H9 (cell line): ENCODE measurements around the gene ITGBL1. TPM values are rescaled to one million over a fixed set of nuclear protein-coding genes. Genes with fewer than 3 reads are reported as not detected.

Experiments
- DNase-seq: peaks from one replicate; pipeline ENCODE4 v3.0.0-alpha.2; 2017
- H2AFZ ChIP-seq: one replicate; pipeline ENCODE4 v1.6.1; 2013; ENCODE audit warnings: mild to moderate bottlenecking, low read length, control low read depth, moderate library complexity
- H2AK5ac ChIP-seq: 2 replicates; pipeline ENCODE4 v1.6.1; 2013; ENCODE audit warnings: low read length, control low read depth, mixed read lengths; ENCODE audit not compliant: insufficient read length
- H2BK120ac ChIP-seq: one replicate; pipeline ENCODE4 v1.6.1; 2013; ENCODE audit warnings: low read depth, mild to moderate bottlenecking, low read length, control low read depth, inconsistent platforms; ENCODE audit not compliant: poor library complexity, severe bottlenecking
- H2BK12ac ChIP-seq: 2 replicates; pipeline ENCODE4 v1.6.1; 2013; ENCODE audit warnings: low read length, control low read depth, mixed read lengths, low read depth; ENCODE audit not compliant: insufficient read length
- H2BK15ac ChIP-seq: 2 replicates; pipeline ENCODE4 v1.6.1; 2013; ENCODE audit warnings: low read depth, low read length, control low read depth
- H2BK20ac ChIP-seq: one replicate; pipeline ENCODE4 v1.6.1; 2013; ENCODE audit warnings: low read depth, mild to moderate bottlenecking, low read length, control low read depth, inconsistent platforms; ENCODE audit not compliant: poor library complexity, severe bottlenecking
- H2BK5ac ChIP-seq: 2 replicates; pipeline ENCODE4 v1.6.1; 2013; ENCODE audit warnings: low read length, control low read depth, mixed read lengths; ENCODE audit not compliant: insufficient read length
- H3K14ac ChIP-seq: 2 replicates; pipeline ENCODE4 v1.6.1; 2013; ENCODE audit warnings: low read length, control low read depth; ENCODE audit not compliant: insufficient read depth
- H3K18ac ChIP-seq: 2 replicates; pipeline ENCODE4 v1.6.1; 2013; ENCODE audit warnings: low read depth, mild to moderate bottlenecking, mixed read lengths, low read length, control low read depth; ENCODE audit not compliant: insufficient read length
- H3K23ac ChIP-seq: 2 replicates; pipeline ENCODE4 v1.6.1; 2013; ENCODE audit warnings: low read length, control low read depth, mixed read lengths, low read depth; ENCODE audit not compliant: insufficient read length
- H3K23me2 ChIP-seq: 2 replicates; pipeline ENCODE4 v1.6.1; 2013; ENCODE audit warnings: low read depth, mild to moderate bottlenecking, mixed read lengths, low read length, control low read depth; ENCODE audit not compliant: insufficient read length, poor library complexity, severe bottlenecking
- H3K27ac ChIP-seq: 2 replicates; pipeline ENCODE4 v1.5.1; 2013; ENCODE audit warnings: low read length, control low read depth, mixed read lengths, low read depth; ENCODE audit not compliant: insufficient read length
- H3K27me3 ChIP-seq: 2 replicates; pipeline ENCODE4 v1.6.1; 2013; ENCODE audit warnings: low read length, control low read depth, inconsistent platforms; ENCODE audit not compliant: insufficient read depth
- H3K4ac ChIP-seq: 2 replicates; pipeline ENCODE4 v1.6.1; 2013; ENCODE audit warnings: low read depth, mild to moderate bottlenecking, control low read depth, inconsistent platforms, low read length, moderate library complexity
- H3K4me1 ChIP-seq: 2 replicates; pipeline ENCODE4 v1.6.1; 2013; ENCODE audit warnings: low read length, control low read depth, inconsistent platforms; ENCODE audit not compliant: insufficient read depth
- H3K4me2 ChIP-seq: 2 replicates; pipeline ENCODE4 v1.6.1; 2013; ENCODE audit warnings: low read length, control low read depth, mixed read lengths; ENCODE audit not compliant: insufficient read length, insufficient read depth
- H3K56ac ChIP-seq: 2 replicates; pipeline ENCODE4 v1.6.1; 2013; ENCODE audit warnings: low read depth, mild to moderate bottlenecking, mixed read lengths, low read length, control low read depth; ENCODE audit not compliant: insufficient read length
- H3K79me1 ChIP-seq: 2 replicates; pipeline ENCODE4 v1.6.1; 2013; ENCODE audit warnings: low read depth, mild to moderate bottlenecking, moderate library complexity, low read length, control low read depth, inconsistent platforms; ENCODE audit not compliant: insufficient read depth, poor library complexity, severe bottlenecking
- H3K79me2 ChIP-seq: 2 replicates; pipeline ENCODE4 v1.6.1; 2013; ENCODE audit warnings: low read length, control low read depth, inconsistent platforms; ENCODE audit not compliant: insufficient read depth
- H3K9ac ChIP-seq: 2 replicates; pipeline ENCODE4 v1.6.1; 2013; ENCODE audit warnings: low read length, control low read depth, mixed read lengths; ENCODE audit not compliant: insufficient read length; ENCODE audit errors: extremely low read depth
- H3K9me3 ChIP-seq: one replicate; pipeline ENCODE4 v1.6.1; 2013; ENCODE audit warnings: low read depth, low read length, inconsistent platforms; ENCODE audit not compliant: control insufficient read depth
- H3T11ph ChIP-seq: one replicate; pipeline ENCODE4 v1.6.1; 2013; ENCODE audit warnings: mild to moderate bottlenecking, low read length, control low read depth, inconsistent platforms
- H4K20me1 ChIP-seq: one replicate; pipeline ENCODE4 v1.6.1; 2013; ENCODE audit not compliant: control insufficient read depth, insufficient read length, insufficient read depth
- H4K5ac ChIP-seq: 2 replicates; pipeline ENCODE4 v1.6.1; 2013; ENCODE audit warnings: low read depth, mild to moderate bottlenecking, mixed read lengths, low read length, control low read depth; ENCODE audit not compliant: insufficient read length
- H4K8ac ChIP-seq: replicated peaks from 2 replicates; pipeline ENCODE4 v1.6.1; 2013; ENCODE audit warnings: low read length, control low read depth, mixed read lengths, low read depth; ENCODE audit not compliant: insufficient read length
- H4K91ac ChIP-seq: 2 replicates; pipeline ENCODE4 v1.6.1; 2013; ENCODE audit warnings: low read depth, mild to moderate bottlenecking, moderate library complexity, mixed read lengths, low read length, control low read depth; ENCODE audit not compliant: insufficient read length
- H3K27ac Mint-ChIP-seq, 3 experiments: 2 replicates in 2 of 3; 3 replicates in 1 of 3; pipeline ENCODE4 v1.8.0; 2020 to 2021; ENCODE audit warnings: mixed read lengths in 3 of 3, mild to moderate bottlenecking in 1 of 3, moderate library complexity in 1 of 3
- H3K27me3 Mint-ChIP-seq: 2 replicates; pipeline ENCODE4 v1.8.0; 2021; ENCODE audit warnings: low read depth, mild to moderate bottlenecking, moderate library complexity, mixed read lengths
- H3K36me3 Mint-ChIP-seq, 3 experiments: 2 replicates in 2 of 3; 3 replicates in 1 of 3; pipeline ENCODE4 v1.8.0; 2020 to 2021; ENCODE audit warnings: low read depth in 3 of 3, mixed read lengths in 3 of 3; ENCODE audit not compliant: insufficient read depth in 1 of 3
- H3K4me1 Mint-ChIP-seq, 2 experiments: 2 replicates each; pipeline ENCODE4 v1.8.0; 2020; ENCODE audit warnings: mixed read lengths in 2 of 2
- H3K4me3 Mint-ChIP-seq, 2 experiments: 2 replicates in 1 of 2; 3 replicates in 1 of 2; pipeline ENCODE4 v1.8.0; 2020 to 2021; ENCODE audit warnings: mild to moderate bottlenecking in 2 of 2, mixed read lengths in 2 of 2, moderate library complexity in 1 of 2
- H3K9me3 Mint-ChIP-seq, 2 experiments: 2 replicates in 1 of 2; 3 replicates in 1 of 2; pipeline ENCODE4 v1.8.0; 2020; ENCODE audit warnings: mild to moderate bottlenecking in 2 of 2, mixed read lengths in 2 of 2, moderate library complexity in 1 of 2
- CTCF ChIP-seq: fragments of 200-600 bp; sonication (generic); conservative IDR thresholded peaks from 3 replicates; pipeline ENCODE4 v1.8.0; 2021; ENCODE audit warnings: antibody characterized with exemption, mild to moderate bottlenecking
- WGBS: extraction: QIAGEN DNeasy Blood & Tissue Kit; methylation state at CpG from one replicate; pipeline ENCODE4 v1.1.7; 2013; ENCODE audit warnings: missing lambda C conversion rate, low lambda C conversion rate, mixed read lengths; ENCODE audit not compliant: insufficient read length; ENCODE audit errors: extremely low coverage; 5-methylcytosine and 5-hydroxymethylcytosine counted together
- total RNA-seq: library from RNA; stranded (reverse); gene quantifications from 2 replicates; pipeline ENCODE4 v1.2.1, GENCODE V29; 2021

Gene ITGBL1
- total RNA-seq, 1 experiment from 2014 or later: not detected

DNA sequence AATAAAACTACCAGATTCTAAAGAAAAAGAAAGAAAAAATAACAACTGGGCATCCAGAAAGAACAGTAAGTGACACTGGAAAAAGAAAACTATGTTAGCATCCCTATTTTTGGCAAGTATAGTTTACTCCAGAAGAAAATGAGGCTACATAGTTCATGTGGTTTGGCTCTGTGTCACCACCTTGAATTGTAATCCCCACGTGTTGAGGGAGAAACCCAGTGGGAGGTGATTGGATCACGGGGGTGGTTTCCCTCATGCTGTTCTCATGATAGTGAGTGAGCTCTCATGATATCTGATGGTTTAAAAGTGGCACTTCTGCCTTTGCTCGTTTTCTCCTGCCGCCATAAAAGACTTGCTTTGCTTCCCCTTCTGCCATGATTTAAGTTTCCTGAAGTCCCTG, 76.9 kb downstream of the ITGBL1 start:
- Histone ChIP-seq H2BK20ac (no peak overlapping the region), H4K20me1 (no peaks in the 10 kb centered on the region), H3K4ac (no peak overlapping the region), H2BK12ac (no peak overlapping the region), H3K9ac (no peak overlapping the region), H2BK5ac (no peak overlapping the region), H2BK15ac (no peak overlapping the region), H4K8ac (no peak overlapping the region), H3K23me2 (no peaks in the 10 kb centered on the region), H3K4me1 (no peaks in the 10 kb centered on the region), H3K27me3 (no peaks in the 10 kb centered on the region; the same call in 1 of the 2 replicates), H3K9me3 (no peaks in the 10 kb centered on the region), H3K23ac (no peak overlapping the region), H3K79me1 (no peaks in the 10 kb centered on the region), H4K91ac (no peak overlapping the region), H3K14ac (no peak overlapping the region), H3K4me2 (no peak overlapping the region), H3K79me2 (no peaks in the 10 kb centered on the region), H3K27ac (no peak overlapping the region), H2AFZ (no peak overlapping the region), H2AK5ac (no peak overlapping the region), H3K56ac (no peak overlapping the region), H2BK120ac (no peak overlapping the region), H3T11ph (no peak overlapping the region), H4K5ac (no peak overlapping the region), H3K18ac (no peak overlapping the region)
- H3K36me3 Mint-ChIP-seq: no peaks in the 10 kb centered on the region; a peak in 1 of 7 replicates
- H3K4me3 Mint-ChIP-seq: no peak overlapping the region
- H3K27ac Mint-ChIP-seq: no peak overlapping the region
- WGBS: no CpG with 5 or more reads among the region's 4 CpGs
- no peaks in the 10 kb centered on the region for H3K27me3 Mint-ChIP-seq
- TF ChIP-seq CTCF: no peak
- no peaks in the 10 kb centered on the region for H3K4me1 Mint-ChIP-seq
- H3K9me3 Mint-ChIP-seq: no peaks in the 10 kb centered on the region; a peak in 1 of 5 replicates
- DNase-seq: no peak
